HFFc6 (cell line): Measurements from ENCODE around the gene TMEM201. TPM values are rescaled to one million over a fixed set of nuclear protein-coding genes. Genes with fewer than 3 reads are reported as not detected.

Experiments
- DNase-seq: peaks from one replicate; pipeline ENCODE4 v3.0.0-alpha.2; 2018
- H3K27ac Mint-ChIP-seq: 2 replicates; pipeline ENCODE4 v1.8.0; 2020; ENCODE audit warnings: mild to moderate bottlenecking, mixed read lengths
- H3K27me3 Mint-ChIP-seq: 2 replicates; pipeline ENCODE4 v1.8.0; 2021; ENCODE audit warnings: mild to moderate bottlenecking, moderate library complexity, mixed read lengths; ENCODE audit not compliant: insufficient read depth
- H3K36me3 Mint-ChIP-seq: 2 replicates; pipeline ENCODE4 v1.8.0; 2021; ENCODE audit warnings: low read depth, mixed read lengths
- H3K4me1 Mint-ChIP-seq: 2 replicates; pipeline ENCODE4 v1.8.0; 2020; ENCODE audit warnings: low read depth, mixed read lengths
- H3K4me3 Mint-ChIP-seq: 2 replicates; pipeline ENCODE4 v1.8.0; 2020; ENCODE audit warnings: mild to moderate bottlenecking, moderate library complexity, mixed read lengths
- H3K9me3 Mint-ChIP-seq: 2 replicates; pipeline ENCODE4 v1.8.0; 2020; ENCODE audit warnings: mild to moderate bottlenecking, mixed read lengths
- CTCF ChIP-seq: fragments of 200-600 bp; sonication (generic); IDR thresholded peaks from 2 replicates; pipeline ENCODE4 v1.5.0; 2021; ENCODE audit warnings: antibody characterized with exemption, mild to moderate bottlenecking
- total RNA-seq, 6 experiments: library from RNA; stranded (reverse); fragmentation: NEBNext Ultra II Directional; extraction: Animal tissue kit (Norgen Biotek cat#: 25700); gene quantifications; 2 replicates in 1 of 6; 3 replicates in 5 of 6; pipeline ENCODE4 v1.2.3, GENCODE V29; 2021

The TMEM201 gene
- total RNA-seq, 6 experiments from 2014 or later = 10.5 to 14.0 (median 11.2) TPM

GRCh38 chr1:9651565-9652378, 63.1 kb downstream of the TMEM201 start, which contains the start of gene PIK3CD:
Gene PIK3CD, plus strand, starts transcription at chr1:9651731. Its CDS starts 58,725 bp downstream, at chr1:9710456.
- no peak for DNase-seq

GRCh38 chr1:9652379-9653209, 63.9 kb downstream of the TMEM201 start:
- no peaks in the 10 kb centered on the region for H3K36me3 Mint-ChIP-seq
- H3K27me3 Mint-ChIP-seq = peaks cover 22% of the 10 kb centered on the region
- no peaks in the 10 kb centered on the region for H3K9me3 Mint-ChIP-seq
- DNase-seq = no peak
- H3K4me3 Mint-ChIP-seq = peak overlapping the region; percentile 64; the same call in 1 of the 2 replicates
- peaks cover 5% of the 10 kb centered on the region; the same call in 1 of the 2 replicates for H3K4me1 Mint-ChIP-seq
- TF ChIP-seq CTCF = no peak
- H3K27ac Mint-ChIP-seq = no peak overlapping the region

More at GRCh38 chr1:9651565-9652378, 63.1 kb downstream of the TMEM201 start, which contains the start of gene PIK3CD:
- Mint-ChIP-seq H3K9me3 (no peaks in the 10 kb centered on the region), H3K27me3 (peaks cover 22% of the 10 kb centered on the region), H3K36me3 (no peaks in the 10 kb centered on the region), H3K4me3 (peak within 1 kb of the TSS; percentile 88), H3K27ac (no peak within 1 kb of the TSS), H3K4me1 (peaks cover 5% of the 10 kb centered on the region; the same call in 1 of the 2 replicates)
- no peak for TF ChIP-seq CTCF

GRCh38 chr1:9653210-9653490, 64.4 kb downstream of the TMEM201 start:
- no peak for DNase-seq
- H3K36me3 Mint-ChIP-seq = no peaks in the 10 kb centered on the region
- no peaks in the 10 kb centered on the region for H3K9me3 Mint-ChIP-seq
- no peak for TF ChIP-seq CTCF
- no peak overlapping the region for H3K27ac Mint-ChIP-seq
- no peak overlapping the region for H3K4me3 Mint-ChIP-seq
- peaks cover 5% of the 10 kb centered on the region; the same call in 1 of the 2 replicates for H3K4me1 Mint-ChIP-seq
- peaks cover 22% of the 10 kb centered on the region for H3K27me3 Mint-ChIP-seq

GRCh38 chr1:9653491-9654050, 64.9 kb downstream of the TMEM201 start:
- H3K27ac Mint-ChIP-seq = no peak overlapping the region
- H3K27me3 Mint-ChIP-seq = peaks cover 22% of the 10 kb centered on the region

More at GRCh38 chr1:9653491-9654050, 64.9 kb downstream of the TMEM201 start:
- Mint-ChIP-seq H3K4me3 (no peak overlapping the region), H3K9me3 (no peaks in the 10 kb centered on the region), H3K36me3 (no peaks in the 10 kb centered on the region), H3K4me1 (peaks cover 5% of the 10 kb centered on the region; the same call in 1 of the 2 replicates)
- no peak for TF ChIP-seq CTCF
- DNase-seq = no peak
